ENCODE measurements around the gene DRC7. TPM values are rescaled to one million over a fixed set of nuclear protein-coding genes. Genes with fewer than 3 reads are reported as not detected.

DRC7 gene, protein sequence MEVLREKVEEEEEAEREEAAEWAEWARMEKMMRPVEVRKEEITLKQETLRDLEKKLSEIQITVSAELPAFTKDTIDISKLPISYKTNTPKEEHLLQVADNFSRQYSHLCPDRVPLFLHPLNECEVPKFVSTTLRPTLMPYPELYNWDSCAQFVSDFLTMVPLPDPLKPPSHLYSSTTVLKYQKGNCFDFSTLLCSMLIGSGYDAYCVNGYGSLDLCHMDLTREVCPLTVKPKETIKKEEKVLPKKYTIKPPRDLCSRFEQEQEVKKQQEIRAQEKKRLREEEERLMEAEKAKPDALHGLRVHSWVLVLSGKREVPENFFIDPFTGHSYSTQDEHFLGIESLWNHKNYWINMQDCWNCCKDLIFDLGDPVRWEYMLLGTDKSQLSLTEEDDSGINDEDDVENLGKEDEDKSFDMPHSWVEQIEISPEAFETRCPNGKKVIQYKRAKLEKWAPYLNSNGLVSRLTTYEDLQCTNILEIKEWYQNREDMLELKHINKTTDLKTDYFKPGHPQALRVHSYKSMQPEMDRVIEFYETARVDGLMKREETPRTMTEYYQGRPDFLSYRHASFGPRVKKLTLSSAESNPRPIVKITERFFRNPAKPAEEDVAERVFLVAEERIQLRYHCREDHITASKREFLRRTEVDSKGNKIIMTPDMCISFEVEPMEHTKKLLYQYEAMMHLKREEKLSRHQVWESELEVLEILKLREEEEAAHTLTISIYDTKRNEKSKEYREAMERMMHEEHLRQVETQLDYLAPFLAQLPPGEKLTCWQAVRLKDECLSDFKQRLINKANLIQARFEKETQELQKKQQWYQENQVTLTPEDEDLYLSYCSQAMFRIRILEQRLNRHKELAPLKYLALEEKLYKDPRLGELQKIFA
- total RNA-seq: 0.42 TPM in 1 of 2 replicates, not detected in the other

GRCh38 chr16:57694725-57695679, at the start of gene DRC7:
Gene DRC7 (plus strand): TSS chr16:57694806. CDS start chr16:57697950, 3,144 bp downstream.

DNA sequence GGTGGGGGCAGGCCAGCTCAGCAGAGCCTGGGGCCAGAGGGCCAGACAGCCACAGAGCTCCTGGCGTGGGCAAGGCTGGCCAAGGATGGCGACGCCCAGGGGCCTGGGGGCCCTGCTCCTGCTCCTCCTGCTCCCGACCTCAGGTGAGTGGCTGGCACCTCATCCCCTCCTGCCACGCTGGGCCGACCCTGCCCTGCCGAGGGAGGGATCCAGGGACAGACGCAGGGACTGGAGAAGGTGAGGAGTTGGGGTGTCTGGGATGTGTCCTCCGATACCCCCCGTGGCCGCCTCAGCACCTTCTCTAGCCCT, 26.4 kb upstream of the DRC7 start, which contains the start of gene ADGRG3:
Gene ADGRG3, plus strand, starts transcription at position 44 of the 309 bp plus-strand sequence. Its CDS starts 42 bp downstream, at position 86.

GRCh38 chr16:57735755-57736418, 41.3 kb downstream of the DRC7 start, which contains the start of gene KATNB1:
Gene KATNB1 (plus strand): TSS chr16:57735770. CDS start chr16:57737244, 1,474 bp downstream.

Other genes with a start within 250 kb of the DRC7 start
- 40.7 and 44.9 TPM in 2 replicates for gene CIAPIN1, start 247.4 kb upstream of the DRC7 start, total RNA-seq
- 44.5 and 48.1 TPM in 2 replicates for gene COQ9, start 247.3 kb upstream of the DRC7 start, total RNA-seq
- gene POLR2C, start 232.1 kb upstream of the DRC7 start, total RNA-seq: 107 and 108 TPM in 2 replicates
- 36.4 and 38.6 TPM in 2 replicates for gene DOK4, start 208.3 kb upstream of the DRC7 start, total RNA-seq
- 15.6 and 15.7 TPM in 2 replicates for gene CCDC102A, start 158.2 kb upstream of the DRC7 start, total RNA-seq
- gene ADGRG5, start 152.2 kb upstream of the DRC7 start, total RNA-seq: not detected in 2 replicates
- 0.89 and 2.3 TPM in 2 replicates for gene ADGRG1, start 66.2 kb upstream of the DRC7 start, total RNA-seq
- gene ADGRG3, start 26.5 kb upstream of the DRC7 start, total RNA-seq: not detected in 2 replicates
- 22.0 and 26.9 TPM in 2 replicates for gene KATNB1, start 41.0 kb downstream of the DRC7 start, total RNA-seq
- gene KIFC3, start 107.7 kb downstream of the DRC7 start, total RNA-seq: 69.2 and 87.7 TPM in 2 replicates